Coronary artery (tissue), 2 donors: ENCODE data around the gene METTL9.

Source experiments
- DNase-seq: peaks from one replicate; pipeline ENCODE4 v3.0.0-alpha.2; 2017; ENCODE audit warnings: low spot score
- H3K27ac ChIP-seq, 2 donors: fragments of 200-600 bp; sonication (generic); one replicate each; pipeline ENCODE4 v1.5.1; 2016 to 2019
- H3K4me3 ChIP-seq: fragments of 200-600 bp; sonication (generic); 2 replicates; pipeline ENCODE4 v1.5.1; 2016; ENCODE audit warnings: mild to moderate bottlenecking, moderate library complexity
- CTCF ChIP-seq: fragments of 200-600 bp; sonication (generic); IDR thresholded peaks from one replicate; pipeline ENCODE4 v1.5.1; 2019; ENCODE audit warnings: antibody characterized with exemption

METTL9 gene

GRCh38 chr16:21694609-21695008 is 95.2 kb downstream of the METTL9 start:
- Histone ChIP-seq H3K27ac (no peak overlapping the region), H3K4me3 (no peak overlapping the region)
- no peak for TF ChIP-seq CTCF
- DNase-seq: no peak

GRCh38 chr16:21697032-21697431 is 97.7 kb downstream of the METTL9 start:
- Histone ChIP-seq H3K4me3 (no peak overlapping the region), H3K27ac (no peak overlapping the region)
- no peak for DNase-seq
- no peak for TF ChIP-seq CTCF

- no peak for DNase-seq
- no peak for TF ChIP-seq CTCF
- H3K27ac ChIP-seq: no peak overlapping the region
- no peak overlapping the region for H3K4me3 ChIP-seq
Measured at GRCh38 chr16:21698169-21699032, 99.0 kb downstream of the METTL9 start.

- no peak overlapping the region for H3K4me3 ChIP-seq
- DNase-seq: no peak
- TF ChIP-seq CTCF: no peak
- no peak overlapping the region for H3K27ac ChIP-seq
Measured at GRCh38 chr16:21701271-21701670, 101.9 kb downstream of the METTL9 start.

GRCh38 chr16:21702276-21702675 is 102.9 kb downstream of the METTL9 start:
- TF ChIP-seq CTCF: no peak
- no peak overlapping the region for H3K4me3 ChIP-seq
- no peak for DNase-seq
- H3K27ac ChIP-seq: no peak overlapping the region

GRCh38 chr16:21703156-21703555 is 103.8 kb downstream of the METTL9 start:
- TF ChIP-seq CTCF: no peak
- no peak for DNase-seq
- H3K27ac ChIP-seq: no peak overlapping the region
- no peak overlapping the region for H3K4me3 ChIP-seq

GRCh38 chr16:21703589-21704174 is 104.3 kb downstream of the METTL9 start:
- TF ChIP-seq CTCF: no peak
- no peak for DNase-seq
- no peak overlapping the region for H3K4me3 ChIP-seq
- H3K27ac ChIP-seq: no peak overlapping the region
